Measurements from ENCODE around the gene C1QB. TPM values are rescaled to one million over a fixed set of nuclear protein-coding genes. Genes with fewer than 3 reads are reported as not detected.

Gene C1QB
- total and polyA plus RNA-seq, 2 of the 8 experiments (the other 6 are each of a cell fraction or from before 2014, with no cell fraction given) = not detected

- WGBS, 2 experiments (ENCODE audit: extremely low coverage in 1 of 2, insufficient coverage in 1 of 2, insufficient read length in 1 of 2, insufficient replicate concordance in 2 of 2, low coverage in 1 of 2, low lambda C conversion rate in 2 of 2, missing lambda C conversion rate in 1 of 2) = 78% methylated on average over 5 of the region's 5 CpGs; no CpG with 5 or more reads in 1 of the 2 experiments
- H3K9me3 ChIP-seq (ENCODE audit: insufficient read depth in 2 of 2, low read depth in 1 of 2, low read length in 1 of 2) = no peaks in the 10 kb centered on the region
- H2BK12ac ChIP-seq (ENCODE audit: low read depth, low read length) = no peak overlapping the region
- no peaks in the 10 kb centered on the region for H3K79me1 ChIP-seq (ENCODE audit: low read depth, low read length)
- H3K14ac ChIP-seq (ENCODE audit: insufficient read length) = no peak overlapping the region
- H4K5ac ChIP-seq (ENCODE audit: insufficient read length, low read depth, low read length) = no peak overlapping the region
- 0 out of 2 replicates have a peak overlapping the region, but pooled peaks have one; percentile 53 for H2BK15ac ChIP-seq (ENCODE audit: low read length)
- no peak overlapping the region for H4K8ac ChIP-seq (ENCODE audit: extremely low read depth, insufficient read depth, low read length)
- peaks cover 0 to 1% (median 0%) of the 10 kb centered on the region in 4 experiments; a peak in 1 of 7 replicates for H3K4me1 ChIP-seq (replicated peaks in 1 of 4; ENCODE audit: control insufficient read depth in 3 of 4, insufficient read depth in 4 of 4, low read length in 3 of 4)
- H2AK5ac ChIP-seq (ENCODE audit: low read depth, low read length) = no peak overlapping the region; the same call in 1 of the 2 replicates
- no peak overlapping the region for H3K18ac ChIP-seq (ENCODE audit: extremely low read depth, low read length)
- peak; percentile 91 for FAIRE-seq
- no peak overlapping the region for H3K9ac ChIP-seq (replicated peaks in 1 of 4; ENCODE audit: extremely low read depth in 1 of 4, low read depth in 3 of 4, low read length in 3 of 4)
- TF ChIP-seq CBX8 (IDR thresholded peaks at IDR 0.05; ENCODE audit: borderline replicate concordance, low read depth, low read length) (no peak), SP2 (IDR thresholded peaks at IDR 0.05; ENCODE audit: low read length) (peak; percentile 71), SP1 (IDR thresholded peaks at IDR 0.05; ENCODE audit: low read depth, low read length) (peak; percentile 95), ASH2L (IDR thresholded peaks at IDR 0.05; ENCODE audit: low read length) (no peak), KDM1A (IDR thresholded peaks at IDR 0.05; ENCODE audit: borderline replicate concordance, low read length) (peak; percentile 51; the same call in 1 of the 2 replicates), CHD2 (IDR thresholded peaks at IDR 0.05; ENCODE audit: low read length) (peak; percentile 78), POLR2AphosphoS5 (IDR thresholded peaks at IDR 0.05; ENCODE audit: low read depth, low read length) (no peak)
- H2BK5ac ChIP-seq (ENCODE audit: low read depth, low read length) = no peak overlapping the region
- peak overlapping the region in 1 of 2 experiments; percentile 5; a peak in 1 of 4 replicates for H3K4me2 ChIP-seq (ENCODE audit: insufficient read depth in 1 of 2, low read depth in 2 of 2, low read length in 2 of 2)
- no peaks in the 10 kb centered on the region; a peak in 3 of 7 replicates for H3K27me3 ChIP-seq (replicated peaks in 1 of 4; ENCODE audit: control insufficient read depth in 3 of 4, extremely low read depth in 1 of 4, insufficient read depth in 3 of 4, low read length in 3 of 4)
- DNase-seq (ENCODE audit: low read depth in 1 of 2, low spot score in 2 of 2) = peak in 1 of 2 experiments; percentile 56
- no peaks in the 10 kb centered on the region for H3K79me2 ChIP-seq (ENCODE audit: control insufficient read depth in 1 of 2, insufficient read depth in 2 of 2, low read length in 2 of 2)
- H3K56ac ChIP-seq (replicated peaks; ENCODE audit: insufficient read length, low read depth, low read length) = no peak overlapping the region
- H2AFZ ChIP-seq (ENCODE audit: low read length) = 0 out of 2 replicates have a peak overlapping the region, but pooled peaks have one; percentile 83
- no peak overlapping the region for H2BK120ac ChIP-seq (replicated peaks; ENCODE audit: low read depth, low read length)
- H3K23me2 ChIP-seq (ENCODE audit: low read depth, low read length) = peaks cover 9% of the 10 kb centered on the region
- no peak overlapping the region for H3K27ac ChIP-seq (ENCODE audit: low read depth, low read length)
- H3K36me3 ChIP-seq (ENCODE audit: control insufficient read depth in 2 of 4, insufficient read depth in 4 of 4, low read length in 3 of 4) = no peaks in the 10 kb centered on the region
- no peak overlapping the region for H3K4me3 ChIP-seq (ENCODE audit: extremely low read depth in 1 of 4, insufficient read depth in 2 of 4, low read depth in 3 of 4, low read length in 4 of 4)
- 0 out of 2 replicates have a peak overlapping the region, but pooled peaks have one; percentile 21 for H2BK20ac ChIP-seq (ENCODE audit: low read length)
- ChIA-PET CTCF (ENCODE audit: partially characterized antibody) (interaction anchor here (0.5 to 4.0 kb wide), 9 partner anchors 9 to 303 kb away, joined by 3 to 27 read pairs (median 5); partner anchors contain the start of genes C1QB and C1QC), POLR2A (ENCODE audit: partially characterized antibody) (no interaction called here)
- no peak overlapping the region for H3K23ac ChIP-seq (ENCODE audit: insufficient read length)
- H4K20me1 ChIP-seq (replicated peaks in 1 of 2; ENCODE audit: control insufficient read depth in 1 of 2, insufficient read depth in 2 of 2, low read length in 2 of 2) = peaks cover 0 to 7% of the 10 kb centered on the region in 2 experiments
- peak overlapping the region; percentile 14 for H3K4ac ChIP-seq (replicated peaks; ENCODE audit: insufficient read length, low read depth, low read length)
- no peak overlapping the region for H4K91ac ChIP-seq (replicated peaks; ENCODE audit: insufficient read length, low read length)
Measured at GRCh38 chr1:22662318-22662717, 9.3 kb downstream of the C1QB start.
